Kidney (tissue), 14 donors: Measurements from ENCODE around the gene SKI. TPM values are rescaled to one million over a fixed set of nuclear protein-coding genes. Genes with fewer than 3 reads are reported as not detected.

Source experiments
- DNase-seq, 5 donors: peaks; one replicate each; pipeline ENCODE4 v3.0.0-alpha.2; 2013 to 2020
- FAIRE-seq: peaks from 2 replicates; lab custom pipeline; 2012; peaks lifted over from hg19 to GRCh38; lab: Jason Lieb, UNC
- H3K27ac ChIP-seq, 2 donors: one replicate each; pipeline ENCODE4 v1.7.0; 2013; ENCODE audit warnings: low read depth in 2 of 2, low read length in 2 of 2, inconsistent platforms in 1 of 2
- H3K27me3 ChIP-seq: one replicate; pipeline ENCODE4 v1.7.1; 2013; ENCODE audit warnings: low read length, inconsistent platforms; ENCODE audit not compliant: control insufficient read depth, insufficient read depth
- H3K36me3 ChIP-seq, 3 donors: one replicate each; pipeline versions ENCODE4 v1.7.0 to v1.7.1; 2013; ENCODE audit warnings: low read length in 3 of 3, control low read depth in 1 of 3, inconsistent platforms in 1 of 3; ENCODE audit not compliant: insufficient read depth in 3 of 3, control insufficient read depth in 2 of 3
- H3K4me1 ChIP-seq, 3 donors: one replicate each; pipeline versions ENCODE4 v1.7.0 to v1.7.1; 2013; ENCODE audit warnings: low read length in 3 of 3, inconsistent platforms in 1 of 3, low read depth in 1 of 3; ENCODE audit not compliant: control insufficient read depth in 2 of 3, insufficient read depth in 2 of 3
- H3K4me3 ChIP-seq, 3 donors: one replicate each; pipeline versions ENCODE4 v1.7.0 to v1.8.1; 2013; ENCODE audit warnings: low read length in 3 of 3, control low read depth in 1 of 3, inconsistent platforms in 1 of 3
- H3K9ac ChIP-seq, 3 donors: one replicate each; pipeline versions ENCODE4 v1.7.0 to v1.7.1; 2013; ENCODE audit warnings: low read length in 3 of 3, control low read depth in 1 of 3, inconsistent platforms in 1 of 3
- H3K9me3 ChIP-seq, 3 donors: one replicate each; pipeline versions ENCODE4 v1.7.0 to v1.7.1; 2013; ENCODE audit warnings: low read length in 3 of 3, control low read depth in 1 of 3, inconsistent platforms in 1 of 3; ENCODE audit not compliant: control insufficient read depth in 2 of 3, insufficient read depth in 1 of 3
- CTCF ChIP-seq: IDR thresholded peaks from 3 replicates; pipeline ENCODE4 v1.5.1; 2012; ENCODE audit warnings: mild to moderate bottlenecking, moderate library complexity, borderline replicate concordance; ENCODE audit not compliant: insufficient read depth; ENCODE audit errors: extremely low read depth
- intact Hi-C: fragments of 100-400 bp; cut with DNase I; formaldehyde crosslinking; loops from one replicate; pipeline ENCODE4 v1.11.1; 2022
- polyA plus RNA-seq: library from polyadenylated mRNA; stranded (reverse); fragments of 350-450 nt; fragmentation: Illumina TruSeq; extraction: RNeasy Lipid Tissue Mini Kit (QIAGEN cat#74804); gene quantifications from one replicate; pipeline ENCODE4 v1.2.3, GENCODE V29; 2014; ENCODE audit warnings: low read depth, low replicate concordance; ENCODE audit not compliant: insufficient read depth
- total RNA-seq: library from RNA; stranded (reverse); fragmentation: NEBNext Ultra II Directional; extraction: Animal tissue kit (Norgen Biotek cat#: 25700); gene quantifications from one replicate; pipeline ENCODE4 v1.2.1, GENCODE V29; 2021
- donor health status: control.
- donor health status: control.
- donor health status: control.
- donor health status: control.
- donor health status: control.
- donor health status: DM: yes; HTN: yes; CAD: no.
- donor health status: Normal renal cell carcinoma (clear cell type).

The SKI gene
- total and polyA plus RNA-seq, 2 donors from 2014 or later, result 9.2 to 78.6 TPM

- Histone ChIP-seq H3K9me3 (no peaks in the 10 kb centered on the region), H3K4me3 (no peak overlapping the region), H3K9ac (no peak overlapping the region), H3K4me1 (no peaks in the 10 kb centered on the region), H3K27ac (no peak overlapping the region), H3K27me3 (no peaks in the 10 kb centered on the region), H3K36me3 (no peaks in the 10 kb centered on the region)
- intact Hi-C loops, result no loop called here
- DNase-seq (no peak), FAIRE-seq (no peak)
- no peak for TF ChIP-seq CTCF
Observed at GRCh38 chr1:2337081-2337480, 109.0 kb downstream of the SKI start.

- no peak overlapping the region for H3K9ac ChIP-seq
- no peak for TF ChIP-seq CTCF
Observed at GRCh38 chr1:2337501-2337900, 109.4 kb downstream of the SKI start.

GRCh38 chr1:2339206-2340085 lies 111.3 kb downstream of the SKI start:
- no peak for TF ChIP-seq CTCF
- FAIRE-seq (no peak), DNase-seq (peak in 1 of 5 donors; percentile 60)
- no peaks in the 10 kb centered on the region for H3K9me3 ChIP-seq
- H3K36me3 ChIP-seq, result no peaks in the 10 kb centered on the region
- H3K27me3 ChIP-seq, result no peaks in the 10 kb centered on the region
- intact Hi-C loops, result no loop called here
- no peaks in the 10 kb centered on the region for H3K4me1 ChIP-seq
- no peak overlapping the region for H3K4me3 ChIP-seq
- no peak overlapping the region for H3K9ac ChIP-seq
- no peak overlapping the region for H3K27ac ChIP-seq

More at GRCh38 chr1:2337501-2337900, 109.4 kb downstream of the SKI start:
- intact Hi-C loops, result no loop called here
- no peak for DNase-seq
- H3K4me3 ChIP-seq, result no peak overlapping the region
- H3K4me1 ChIP-seq, result no peaks in the 10 kb centered on the region
- no peaks in the 10 kb centered on the region for H3K36me3 ChIP-seq
- FAIRE-seq, result no peak
- no peaks in the 10 kb centered on the region for H3K9me3 ChIP-seq
- no peak overlapping the region for H3K27ac ChIP-seq
- no peaks in the 10 kb centered on the region for H3K27me3 ChIP-seq
